ENCODE data around the gene CLOCK.
"Not testable (repeated sequence)": the region's sequence is repeated elsewhere in the genome, so short reads cannot be mapped to it uniquely, and the experiment has no call there.

The CLOCK gene, protein sequence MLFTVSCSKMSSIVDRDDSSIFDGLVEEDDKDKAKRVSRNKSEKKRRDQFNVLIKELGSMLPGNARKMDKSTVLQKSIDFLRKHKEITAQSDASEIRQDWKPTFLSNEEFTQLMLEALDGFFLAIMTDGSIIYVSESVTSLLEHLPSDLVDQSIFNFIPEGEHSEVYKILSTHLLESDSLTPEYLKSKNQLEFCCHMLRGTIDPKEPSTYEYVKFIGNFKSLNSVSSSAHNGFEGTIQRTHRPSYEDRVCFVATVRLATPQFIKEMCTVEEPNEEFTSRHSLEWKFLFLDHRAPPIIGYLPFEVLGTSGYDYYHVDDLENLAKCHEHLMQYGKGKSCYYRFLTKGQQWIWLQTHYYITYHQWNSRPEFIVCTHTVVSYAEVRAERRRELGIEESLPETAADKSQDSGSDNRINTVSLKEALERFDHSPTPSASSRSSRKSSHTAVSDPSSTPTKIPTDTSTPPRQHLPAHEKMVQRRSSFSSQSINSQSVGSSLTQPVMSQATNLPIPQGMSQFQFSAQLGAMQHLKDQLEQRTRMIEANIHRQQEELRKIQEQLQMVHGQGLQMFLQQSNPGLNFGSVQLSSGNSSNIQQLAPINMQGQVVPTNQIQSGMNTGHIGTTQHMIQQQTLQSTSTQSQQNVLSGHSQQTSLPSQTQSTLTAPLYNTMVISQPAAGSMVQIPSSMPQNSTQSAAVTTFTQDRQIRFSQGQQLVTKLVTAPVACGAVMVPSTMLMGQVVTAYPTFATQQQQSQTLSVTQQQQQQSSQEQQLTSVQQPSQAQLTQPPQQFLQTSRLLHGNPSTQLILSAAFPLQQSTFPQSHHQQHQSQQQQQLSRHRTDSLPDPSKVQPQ

GRCh38 chr4:55546756-55547465 lies at the start of gene CLOCK:
Gene CLOCK (minus strand): TSS chr4:55546909. CDS start chr4:55482785, 64,124 bp downstream.
- peak; percentile 89 for DNase-seq

DNA sequence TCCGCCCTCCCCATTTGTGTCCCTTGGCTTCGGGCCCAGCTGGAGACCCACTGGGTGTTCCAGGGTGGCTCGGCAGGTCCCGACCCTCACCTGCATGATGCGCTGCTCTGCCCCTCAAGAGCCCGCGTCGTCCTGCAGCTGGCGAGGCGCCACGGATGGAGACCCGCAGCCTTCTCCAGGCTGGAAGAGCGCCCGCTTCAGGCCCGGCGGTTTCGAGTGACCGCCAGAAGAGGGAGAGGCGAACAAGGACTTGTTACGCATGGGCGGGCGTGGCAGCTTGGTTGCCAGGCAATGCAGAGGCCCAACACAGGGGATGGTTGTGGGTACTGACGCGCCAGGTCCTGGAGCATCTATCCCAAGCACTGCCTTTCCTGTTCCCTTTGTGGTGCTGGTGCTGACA lies 45.3 kb upstream of the CLOCK start, which contains the start of gene PDCL2:
PDCL2 (minus strand) TSS at position 232 of the 400 bp plus-strand sequence; CDS start at position 96, 136 bp downstream.
- no peak for DNase-seq

GRCh38 chr4:55588160-55588559 lies 41.5 kb upstream of the CLOCK start:
- DNase-seq = no peak

DNA sequence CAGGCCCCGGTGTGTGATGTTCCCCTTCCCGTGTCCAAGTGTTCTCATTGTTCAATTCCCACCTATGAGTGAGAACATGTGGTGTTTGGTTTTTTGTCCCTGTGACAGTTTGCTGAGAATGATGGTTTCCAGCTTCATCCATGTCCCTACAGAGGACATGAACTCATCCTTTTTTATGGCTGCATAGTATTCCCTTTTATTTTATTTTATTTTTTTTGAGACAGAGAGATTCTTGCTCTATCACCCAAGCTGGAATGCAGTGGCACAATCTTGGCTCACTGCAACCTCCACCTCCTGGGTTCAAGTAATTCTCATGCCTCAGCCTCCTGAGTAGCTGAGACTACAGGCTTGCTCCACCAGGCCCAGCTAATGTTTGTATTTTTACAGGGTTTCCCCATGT lies 36.1 kb upstream of the CLOCK start:
- DNase-seq = not testable (repeated sequence)

- no peak for DNase-seq
Observed at GRCh38 chr4:55578341-55579010, 31.8 kb upstream of the CLOCK start.

- no peak for DNase-seq
Observed at GRCh38 chr4:55575513-55575912, 28.8 kb upstream of the CLOCK start.

DNA sequence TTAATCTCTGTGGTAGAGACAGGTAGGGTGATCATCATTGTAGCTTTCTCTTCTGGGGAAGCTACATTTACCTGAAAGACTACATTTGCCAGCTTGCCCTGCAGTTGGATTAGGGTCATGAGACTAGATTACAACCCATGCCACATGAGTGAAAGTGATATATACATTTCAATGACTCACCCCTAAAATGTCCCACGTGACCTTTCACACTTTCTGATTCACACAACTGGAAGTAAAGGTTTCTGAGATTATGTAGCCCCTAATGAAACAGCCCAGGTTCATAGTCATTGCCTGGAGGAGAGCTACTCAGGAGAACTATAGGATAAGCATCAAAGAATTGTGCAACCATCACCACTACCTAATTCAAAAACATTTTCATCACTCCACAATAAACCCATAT lies 27.5 kb upstream of the CLOCK start:
- DNase-seq = no peak

- no peak for DNase-seq
Observed at GRCh38 chr4:55571806-55572205, 25.1 kb upstream of the CLOCK start.

- DNase-seq = no peak
Observed at GRCh38 chr4:55568905-55569504, 22.3 kb upstream of the CLOCK start.

DNA sequence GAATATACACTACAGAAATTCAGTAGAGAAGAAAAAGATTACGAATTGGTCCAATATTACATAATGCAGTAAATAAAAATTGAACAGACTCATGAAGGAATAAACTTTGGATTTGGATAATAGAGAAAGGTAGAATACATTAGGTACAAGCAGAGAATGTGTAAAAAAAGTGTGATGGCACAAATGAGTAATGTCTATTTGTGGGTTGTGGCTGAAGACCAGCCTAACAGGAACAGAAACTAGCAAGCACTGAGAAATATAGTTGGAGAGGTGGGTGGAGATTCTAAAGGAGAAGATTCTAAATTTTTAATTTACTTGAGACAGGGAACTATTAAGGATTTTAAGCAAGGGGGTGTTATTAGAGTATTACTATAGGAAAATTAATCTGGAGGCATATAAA lies 15.2 kb upstream of the CLOCK start:
- DNase-seq = no peak

DNA sequence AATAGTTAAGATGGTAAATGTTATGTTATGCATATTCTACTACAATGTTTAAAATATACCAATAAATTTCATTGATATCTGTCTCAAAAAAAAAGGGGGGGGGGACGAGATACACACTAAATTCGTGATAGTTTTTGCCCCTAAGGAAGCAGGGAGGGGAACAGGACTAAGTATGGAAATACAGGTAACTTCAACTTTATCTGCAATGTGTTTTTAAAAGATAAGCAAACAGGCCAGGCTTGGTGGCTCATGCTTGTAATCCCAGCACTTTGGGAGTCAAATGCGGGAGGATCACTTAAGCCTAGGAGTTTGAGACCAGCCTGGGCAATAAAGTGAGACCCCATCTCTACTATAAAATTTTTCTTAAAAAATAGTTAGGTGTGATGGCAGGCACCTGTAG lies 13.4 kb upstream of the CLOCK start:
- DNase-seq = no peak

DNA sequence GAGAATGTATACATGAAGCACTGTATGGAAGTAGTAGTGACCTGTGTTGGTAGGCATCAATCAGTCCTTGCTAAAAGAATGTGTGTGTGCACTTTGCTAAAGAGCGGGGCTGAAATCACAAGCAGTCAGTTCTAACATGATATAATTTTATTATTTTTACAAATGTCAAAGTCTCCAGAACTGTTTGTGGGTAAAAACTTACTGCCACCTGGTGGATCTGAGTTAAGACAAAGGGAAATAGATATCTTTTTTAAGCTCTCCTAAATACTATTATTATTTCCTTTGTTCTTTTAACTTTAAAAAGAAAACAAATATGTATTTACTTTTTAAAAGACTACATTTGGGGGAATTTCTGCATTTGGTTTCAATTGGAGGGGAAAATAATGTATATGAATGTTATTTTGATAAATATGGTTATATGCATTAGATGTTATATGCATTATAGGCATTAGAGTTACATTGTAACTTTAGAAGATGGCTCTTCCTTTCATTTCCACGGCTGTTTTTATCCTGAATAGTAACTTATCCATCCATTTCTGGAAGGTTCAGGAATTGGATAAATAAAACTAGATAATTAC lies 7.8 kb upstream of the CLOCK start:
- DNase-seq = peak; percentile 56

DNA sequence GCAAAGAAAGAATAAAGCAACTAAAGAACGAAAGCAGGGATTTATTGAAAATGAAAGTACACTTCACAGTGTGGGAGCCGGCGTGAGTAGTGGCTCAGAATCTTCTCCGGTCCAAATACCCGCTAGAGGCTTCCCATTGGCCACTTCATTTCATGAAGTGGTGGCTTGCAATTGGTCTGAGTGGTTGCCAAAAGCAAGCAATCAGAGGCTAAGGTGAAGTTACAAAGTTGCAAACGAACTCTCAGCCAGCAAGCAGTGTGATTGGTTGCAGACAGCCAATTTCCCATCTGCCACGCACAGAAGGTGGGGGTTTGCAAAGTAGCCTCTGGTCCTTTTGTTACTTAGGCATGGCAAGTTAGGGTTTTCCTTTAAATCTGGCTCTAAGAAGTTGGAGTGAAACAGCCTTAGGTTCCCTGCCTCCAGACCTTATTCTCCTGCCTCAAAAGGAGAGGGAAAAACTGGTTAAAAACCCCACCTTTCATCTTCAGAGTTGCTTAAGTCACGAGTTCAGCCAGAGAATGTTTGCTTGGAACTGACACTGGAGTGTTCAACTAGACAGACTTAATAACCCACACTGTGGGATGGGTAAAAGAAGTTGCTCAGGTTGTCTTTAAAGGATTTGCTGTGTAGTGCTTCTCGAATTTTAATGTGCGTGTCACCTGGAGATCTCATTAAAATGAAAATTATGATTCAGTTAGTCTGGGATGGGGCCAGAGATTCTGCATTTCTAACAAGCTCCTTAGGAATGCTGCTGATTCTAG lies 6.9 kb upstream of the CLOCK start:
- peak; percentile 52 for DNase-seq

DNA sequence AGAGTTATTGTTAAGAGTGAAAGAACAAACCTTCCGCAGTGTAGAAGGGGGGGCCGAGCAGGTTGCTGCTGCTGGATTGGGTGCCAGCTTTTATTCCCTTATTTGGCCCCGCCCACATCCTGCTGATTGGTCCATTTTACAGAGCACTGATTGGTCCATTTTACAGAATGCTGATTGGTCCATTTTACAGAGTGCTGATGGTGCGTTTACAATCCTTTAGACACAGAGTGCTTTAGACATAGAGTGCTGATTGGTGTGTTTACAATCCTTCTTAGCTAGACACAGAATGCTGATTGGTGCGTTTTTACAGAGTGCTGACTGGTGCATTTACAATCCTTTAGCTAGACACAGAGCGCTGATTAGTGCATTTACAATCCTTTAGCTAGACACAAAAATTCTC lies 5.3 kb upstream of the CLOCK start:
- peak; percentile 34 for DNase-seq

DNA sequence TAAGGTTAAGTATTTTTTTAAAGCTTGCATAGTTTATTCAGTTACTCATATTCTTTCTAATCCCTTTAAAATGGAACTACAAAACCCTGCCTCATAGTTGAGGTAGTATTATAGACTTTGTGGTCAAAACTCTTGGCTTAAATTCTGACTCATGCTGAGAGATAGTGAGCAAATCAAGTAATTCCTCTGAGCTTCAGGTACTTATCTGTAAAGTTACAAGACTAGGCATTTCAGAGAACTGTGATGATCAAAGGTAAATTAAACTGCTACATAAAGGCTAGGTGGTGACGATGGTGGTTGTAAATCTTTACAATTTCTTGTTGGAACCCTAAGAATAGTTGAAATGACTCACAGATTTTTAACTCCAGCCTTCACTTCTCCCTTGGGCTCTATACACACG lies 3.2 kb upstream of the CLOCK start:
- DNase-seq = no peak

DNA sequence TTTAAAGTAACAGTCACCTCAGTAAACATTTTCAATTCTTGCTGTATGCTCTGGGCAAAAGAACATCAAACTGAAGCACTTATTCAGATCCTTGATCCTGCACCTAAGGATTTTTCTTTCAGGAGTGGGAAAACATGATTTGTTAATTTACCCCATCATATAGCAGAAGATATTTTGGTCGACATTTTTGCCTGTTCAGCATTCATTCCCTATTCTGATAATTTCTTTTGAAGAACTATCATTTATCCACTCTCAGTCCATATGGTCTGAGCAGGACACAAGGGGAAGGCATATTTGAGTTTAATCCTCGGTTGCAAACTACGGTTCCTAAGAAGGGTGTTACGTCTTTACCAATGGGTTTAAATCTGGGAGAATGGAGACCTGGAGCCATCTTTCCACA lies 1.2 kb upstream of the CLOCK start:
- no peak for DNase-seq

DNA sequence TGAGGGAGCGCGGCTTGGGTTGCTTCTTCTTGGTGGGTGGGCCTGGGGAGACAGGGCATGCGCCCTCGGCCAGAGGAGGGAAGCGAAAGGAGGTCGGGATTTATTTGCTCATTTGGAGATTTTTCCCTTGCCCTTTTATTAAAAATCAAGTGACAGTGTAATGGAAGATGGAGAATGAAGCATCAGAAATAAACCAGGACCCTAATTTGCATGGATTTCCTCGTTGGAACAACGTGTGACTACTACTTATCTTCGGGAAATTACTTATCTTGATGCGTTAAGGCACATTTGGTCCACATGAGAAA lies 709 bp upstream of the CLOCK start:
- DNase-seq = no peak

DNA sequence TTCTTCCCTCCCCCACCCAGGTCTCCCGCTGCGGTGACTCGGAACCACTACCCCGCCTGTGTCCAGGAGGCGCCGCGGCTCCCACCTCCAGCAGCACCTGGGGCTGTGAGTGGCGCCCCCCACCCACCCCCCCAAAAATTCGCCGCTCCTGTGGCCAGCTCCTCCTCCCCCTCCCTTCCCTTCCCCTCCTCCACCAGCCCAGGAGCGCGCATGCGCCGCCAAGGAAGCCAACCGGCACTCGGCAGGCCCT lies 278 bp downstream of the CLOCK start:
- DNase-seq = no peak

DNA sequence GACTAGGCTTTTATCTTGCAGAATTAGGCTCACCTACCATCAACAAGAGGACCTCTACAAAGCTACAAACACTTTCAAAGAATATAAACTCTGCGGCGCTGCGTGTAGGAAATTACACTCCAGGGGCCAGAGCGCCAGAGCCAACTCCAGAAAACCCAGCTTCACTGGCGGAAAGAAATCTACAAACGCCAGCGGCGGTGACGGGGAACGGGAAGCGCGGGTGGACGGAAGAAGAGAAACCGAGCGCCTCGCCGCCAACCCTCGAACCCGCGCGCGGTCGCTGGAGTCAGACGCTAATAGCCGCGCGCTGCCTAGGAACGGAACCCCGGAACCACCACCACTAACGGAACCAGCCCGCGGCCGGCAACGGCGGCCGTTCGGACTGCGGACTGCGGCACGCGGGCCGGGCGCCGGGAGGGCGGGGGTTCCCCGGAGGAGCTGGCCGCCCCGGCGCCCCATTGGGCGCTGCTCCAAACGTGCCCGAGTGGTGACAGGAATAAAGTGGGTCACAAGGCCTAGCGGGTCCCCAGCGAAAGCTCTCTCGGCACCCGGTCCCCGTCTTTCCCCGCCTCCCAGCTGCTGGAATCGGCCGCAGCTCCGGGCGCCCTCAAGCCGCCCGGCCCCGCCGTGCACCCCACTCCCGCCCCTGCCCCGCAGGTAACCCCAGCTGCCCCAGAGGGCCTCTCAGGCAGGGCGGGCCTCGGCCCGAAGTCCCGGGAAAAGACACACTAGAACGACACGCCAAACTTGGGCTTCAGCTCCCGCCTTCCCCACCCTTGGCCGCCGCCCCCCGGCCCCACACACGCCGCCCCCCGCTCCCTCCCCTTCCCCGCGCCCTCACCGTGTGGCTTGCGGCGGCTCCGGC lies 836 bp downstream of the CLOCK start:
- peak; percentile 72 for DNase-seq

DNA sequence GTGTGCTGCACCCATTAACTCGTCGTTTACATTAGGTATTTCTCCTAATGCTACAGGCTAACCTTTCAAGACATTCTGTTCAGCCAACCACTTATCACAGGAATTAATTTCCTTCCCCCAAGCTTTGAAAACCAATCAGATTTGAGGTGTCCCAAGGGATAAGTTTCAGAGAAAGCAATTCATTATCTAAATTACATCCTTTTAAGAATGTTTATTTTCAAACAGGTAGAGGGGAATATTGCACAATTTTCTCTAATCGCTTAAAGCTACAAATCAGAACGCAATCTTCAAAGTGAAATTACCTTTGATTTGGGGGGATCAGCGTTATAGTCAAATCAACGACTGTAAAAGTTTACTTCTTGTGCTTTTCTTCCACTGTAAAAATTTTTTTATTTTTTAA lies 1.6 kb downstream of the CLOCK start:
- DNase-seq = no peak

- no peak for DNase-seq
Observed at GRCh38 chr4:55543858-55544257, 2.9 kb downstream of the CLOCK start.

All from CD4-positive, alpha-beta T cell treated with Interleukin-10 for 1 hour (primary cell).